BLaER1 treated with 17β-estradiol and CSF1 and Interleukin-3, amounts not matched to agents 10 nM and 100 nM (cell line): Measurements from ENCODE around the gene TTLL4.
A peak's percentile ranks its signal among the peaks of the same experiment; 100 is the strongest.
"Not testable (repeated sequence)": the region's sequence is repeated elsewhere in the genome, so short reads cannot be mapped to it uniquely, and the experiment has no call there.

Source experiments
- H3K27ac ChIP-seq, 11 experiments: shearing (Covaris generic); formaldehyde crosslinking; 2 replicates each; pipeline ENCODE4 v1.8.1; 2022
- H3K27me3 ChIP-seq, 11 experiments: shearing (Covaris generic); formaldehyde crosslinking; 2 replicates each; pipeline ENCODE4 v1.8.1; 2022
- H3K36me3 ChIP-seq, 11 experiments: shearing (Covaris generic); formaldehyde crosslinking; 2 replicates each; pipeline ENCODE4 v1.8.1; 2022
- H3K4me1 ChIP-seq, 10 experiments: shearing (Covaris generic); formaldehyde crosslinking; 2 replicates each; pipeline ENCODE4 v1.8.1; 2022
- H3K4me2 ChIP-seq, 11 experiments: shearing (Covaris generic); formaldehyde crosslinking; 2 replicates each; pipeline ENCODE4 v1.8.1; 2022
- H3K4me3 ChIP-seq, 10 experiments: shearing (Covaris generic); formaldehyde crosslinking; 2 replicates each; pipeline ENCODE4 v1.8.1; 2022
- H3K9ac ChIP-seq, 11 experiments: shearing (Covaris generic); formaldehyde crosslinking; 2 replicates each; pipeline ENCODE4 v1.8.1; 2022
- H3K9me3 ChIP-seq, 11 experiments: shearing (Covaris generic); formaldehyde crosslinking; replicated peaks in 1 of 11; 2 replicates each; pipeline ENCODE4 v1.8.1; 2022
- H4K20me1 ChIP-seq, 11 experiments: shearing (Covaris generic); formaldehyde crosslinking; 2 replicates each; pipeline ENCODE4 v1.8.1; 2022
- Cebpa-rat ChIP-seq, 11 experiments: shearing (Covaris generic); IDR thresholded peaks; 2 replicates each; pipeline ENCODE4 v1.8.1; 2022

Gene TTLL4

DNA sequence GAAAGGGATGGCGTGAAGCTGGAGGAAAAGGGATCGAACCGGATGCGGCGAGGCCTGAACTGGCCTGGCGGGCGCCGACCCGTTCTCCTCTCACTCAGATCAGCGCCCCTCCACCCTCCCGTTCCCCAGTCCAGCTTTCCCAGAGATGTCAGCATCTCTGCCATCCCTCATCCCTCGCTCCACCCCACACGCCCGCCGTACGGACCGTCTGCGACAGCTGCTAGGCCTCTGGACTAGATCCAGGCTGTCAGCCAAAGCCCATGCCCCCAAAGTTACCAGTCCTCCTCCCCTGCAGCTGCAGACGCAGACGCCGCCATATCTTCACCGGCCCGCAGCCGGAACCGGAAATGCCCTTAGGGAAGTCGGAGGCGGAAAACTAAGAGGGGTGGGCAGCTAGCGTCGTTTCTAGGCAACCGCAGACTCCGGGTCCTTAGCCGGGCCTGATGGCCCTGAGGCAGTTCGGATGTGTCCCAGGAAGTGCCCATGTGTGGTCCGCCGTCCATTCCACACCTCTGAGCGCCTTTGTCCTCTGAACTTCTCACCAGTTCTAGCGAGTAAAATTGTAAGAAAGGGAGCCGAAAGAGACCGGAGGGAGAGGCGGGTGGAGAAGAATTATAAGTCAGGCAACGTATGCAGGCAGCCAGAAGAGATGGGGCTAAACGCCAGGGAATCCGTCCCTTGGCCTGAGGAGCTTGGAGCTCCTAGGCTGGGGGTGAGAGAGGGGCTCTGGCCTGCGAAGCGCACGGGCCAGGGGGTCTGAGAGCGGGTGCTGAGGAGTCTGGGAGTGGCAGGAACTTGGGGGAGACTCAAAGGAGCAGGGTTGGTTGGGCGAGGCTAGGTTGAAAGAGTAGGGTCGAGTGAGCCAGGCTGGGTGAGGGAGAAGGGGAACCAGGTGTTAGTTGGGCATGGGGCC is 38.7 kb upstream of the TTLL4 start, which contains the start of the genes RNF25 and STK36:
TSS of gene RNF25 (minus strand) at position 349 of the 913 bp plus-strand sequence. CDS start at position 317, 32 bp downstream.
TSS of gene STK36 (plus strand) at position 433 of the 913 bp plus-strand sequence. CDS start 744 bp downstream, outside the sequence.
- peak within 1 kb of the TSS; percentile 77 to 96 (median 91) for H3K4me2 ChIP-seq
- peak within 1 kb of the TSS; percentile 75 to 93 (median 85) for H3K4me3 ChIP-seq
- peak within 1 kb of the TSS; percentile 74 to 89 (median 83) for H3K9ac ChIP-seq
- peak within 1 kb of the TSS; percentile 71 to 85 (median 82); a peak in 21 of 22 replicates for H3K27ac ChIP-seq
- no peaks in the 10 kb centered on the region for H3K9me3 ChIP-seq
- no peaks in the 10 kb centered on the region for H3K27me3 ChIP-seq
- no peak for TF ChIP-seq Cebpa-rat (IDR thresholded peaks at IDR 0.05)
- H4K20me1 ChIP-seq: peaks cover 0 to 12% (median 0%) of the 10 kb centered on the region in 11 experiments; a peak in 3 of 22 replicates
- peaks cover 11 to 41% (median 25%) of the 10 kb centered on the region in 11 experiments for H3K36me3 ChIP-seq
- peaks cover 17 to 27% (median 20%) of the 10 kb centered on the region in 10 experiments for H3K4me1 ChIP-seq

DNA sequence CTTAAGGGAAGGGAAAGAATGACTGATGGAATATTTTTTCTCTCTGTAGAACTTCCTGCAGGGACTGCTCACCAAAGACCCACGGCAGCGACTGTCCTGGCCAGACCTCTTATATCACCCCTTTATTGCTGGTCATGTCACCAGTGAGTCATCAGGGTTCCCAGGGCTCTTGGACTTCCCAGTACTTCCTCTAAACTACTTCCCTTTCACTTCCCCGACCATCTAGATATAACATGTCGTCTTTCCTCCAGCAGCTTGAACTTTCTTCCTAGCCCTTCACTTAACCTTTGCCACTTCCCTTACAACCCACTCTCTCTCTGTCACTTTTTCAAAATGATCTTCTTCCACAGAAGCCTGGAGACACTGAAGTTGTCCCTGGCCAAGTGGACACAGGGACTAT is 31.5 kb upstream of the TTLL4 start:
- Histone ChIP-seq H3K27ac (no peak overlapping the region), H3K27me3 (no peaks in the 10 kb centered on the region), H4K20me1 (0 out of 22 replicates have a peak, but pooled peaks cover 0 to 4% (median 0%) of the 10 kb centered on the region in 11 experiments), H3K4me3 (no peak overlapping the region), H3K36me3 (peaks cover 0 to 19% (median 4%) of the 10 kb centered on the region in 11 experiments; a peak in 6 of 22 replicates), H3K4me1 (peaks cover 0 to 26% (median 9%) of the 10 kb centered on the region in 10 experiments; a peak in 13 of 20 replicates), H3K9me3 (no peaks in the 10 kb centered on the region), H3K9ac (no peak overlapping the region), H3K4me2 (peak overlapping the region in 5 of 11 experiments; percentile 34 to 74 (median 65); a peak in 10 of 22 replicates)
- no peak for TF ChIP-seq Cebpa-rat (IDR thresholded peaks at IDR 0.05)

DNA sequence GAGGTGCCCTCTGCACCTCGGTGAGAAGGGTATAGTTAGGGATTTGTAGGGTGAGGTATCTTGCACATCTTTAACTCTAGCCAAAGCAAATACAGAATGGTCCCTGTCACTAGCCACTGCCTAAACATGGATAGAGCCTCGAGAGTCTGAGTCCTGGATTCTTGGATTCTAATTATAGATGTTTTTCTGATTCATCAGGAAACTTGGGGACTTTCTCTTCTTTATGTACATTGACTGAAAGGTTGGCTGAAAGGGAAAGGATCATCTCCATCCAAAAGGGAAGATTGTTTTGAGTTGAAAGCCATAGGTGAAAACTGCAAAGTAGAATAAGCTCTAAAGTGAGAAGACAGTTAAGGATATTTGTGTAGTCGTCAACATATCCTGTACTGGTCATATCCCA is 30.6 kb upstream of the TTLL4 start:
- no peak overlapping the region for H3K4me3 ChIP-seq
- peaks cover 0 to 26% (median 9%) of the 10 kb centered on the region in 10 experiments; a peak in 11 of 20 replicates for H3K4me1 ChIP-seq
- H3K9me3 ChIP-seq: no peaks in the 10 kb centered on the region
- H3K27me3 ChIP-seq: no peaks in the 10 kb centered on the region
- TF ChIP-seq Cebpa-rat (IDR thresholded peaks at IDR 0.05): no peak
- no peak overlapping the region for H3K9ac ChIP-seq
- H3K27ac ChIP-seq: no peak overlapping the region
- 0 out of 22 replicates have a peak overlapping the region, but pooled peaks of 2 of the 11 experiments have one; percentile 65 to 71 for H3K4me2 ChIP-seq
- peaks cover 0 to 21% (median 4%) of the 10 kb centered on the region in 11 experiments; a peak in 6 of 22 replicates for H3K36me3 ChIP-seq
- H4K20me1 ChIP-seq: 0 out of 22 replicates have a peak, but pooled peaks cover 0 to 4% (median 0%) of the 10 kb centered on the region in 11 experiments

DNA sequence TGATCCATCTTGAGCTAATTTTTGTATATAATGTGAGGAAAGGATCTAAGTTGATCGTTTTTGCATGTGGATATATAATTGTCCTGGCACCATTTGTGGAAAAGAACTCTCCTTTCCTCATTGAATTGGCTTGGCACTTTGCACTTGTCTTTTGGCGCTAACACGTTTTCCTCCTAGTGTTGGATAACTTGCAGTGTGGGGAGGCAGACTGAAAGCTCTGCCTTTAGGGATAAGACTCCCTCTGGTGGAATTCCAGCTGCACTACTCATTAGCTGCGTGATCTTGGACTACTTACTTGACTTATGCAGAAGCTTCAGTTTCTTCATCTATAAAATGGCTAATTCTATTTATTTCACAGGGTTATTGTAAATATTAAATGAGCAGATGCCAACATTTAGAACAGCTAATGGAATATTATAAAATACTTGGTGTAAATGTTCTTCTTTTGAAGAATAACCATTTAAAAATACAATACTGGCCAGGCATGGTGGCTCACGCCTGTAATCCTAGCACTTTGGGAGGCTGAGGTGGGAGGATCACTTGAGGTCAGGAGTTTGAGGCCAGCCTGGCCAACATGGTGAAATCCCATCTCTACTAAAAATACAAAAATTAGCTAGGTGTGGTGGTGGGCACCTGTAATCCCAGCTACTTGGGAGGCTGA is 23.1 kb upstream of the TTLL4 start:
- H3K36me3 ChIP-seq: peaks cover 0 to 42% (median 5%) of the 10 kb centered on the region in 11 experiments; a peak in 12 of 22 replicates
- H3K27me3 ChIP-seq, H3K27ac ChIP-seq, H3K4me2 ChIP-seq, H3K9me3 ChIP-seq, H4K20me1 ChIP-seq, H3K4me3 ChIP-seq, H3K9ac ChIP-seq, H3K4me1 ChIP-seq: not testable (repeated sequence)

DNA sequence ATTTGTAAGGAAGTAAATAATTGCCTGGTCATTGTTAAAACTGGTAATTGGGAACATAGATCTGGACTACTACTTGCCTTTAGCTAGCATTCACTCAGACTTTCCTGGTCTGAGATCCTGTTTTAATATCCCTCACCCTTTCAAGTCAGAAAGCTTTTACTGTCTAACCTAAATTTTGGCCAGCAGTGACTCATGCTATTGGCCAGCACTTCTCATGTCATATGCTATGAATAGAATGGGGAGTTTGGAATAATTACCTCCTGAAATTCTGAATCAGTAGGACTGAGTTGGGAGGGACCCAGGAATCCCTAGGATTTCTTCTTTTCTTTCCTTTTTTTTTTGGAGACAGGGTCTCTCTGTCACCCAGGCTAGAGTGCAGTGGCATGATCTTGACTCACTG is 19.4 kb upstream of the TTLL4 start:
- Histone ChIP-seq H3K36me3 (peaks cover 0 to 58% (median 16%) of the 10 kb centered on the region in 11 experiments; a peak in 12 of 22 replicates), H3K27me3 (no peaks in the 10 kb centered on the region), H3K9me3 (no peaks in the 10 kb centered on the region), H3K4me3 (no peak overlapping the region), H4K20me1 (peaks cover 0 to 9% (median 0%) of the 10 kb centered on the region in 11 experiments; a peak in 1 of 22 replicates), H3K4me1 (no peaks in the 10 kb centered on the region), H3K9ac (no peak overlapping the region), H3K27ac (no peak overlapping the region), H3K4me2 (no peak overlapping the region)
- no peak for TF ChIP-seq Cebpa-rat (IDR thresholded peaks at IDR 0.05)

DNA sequence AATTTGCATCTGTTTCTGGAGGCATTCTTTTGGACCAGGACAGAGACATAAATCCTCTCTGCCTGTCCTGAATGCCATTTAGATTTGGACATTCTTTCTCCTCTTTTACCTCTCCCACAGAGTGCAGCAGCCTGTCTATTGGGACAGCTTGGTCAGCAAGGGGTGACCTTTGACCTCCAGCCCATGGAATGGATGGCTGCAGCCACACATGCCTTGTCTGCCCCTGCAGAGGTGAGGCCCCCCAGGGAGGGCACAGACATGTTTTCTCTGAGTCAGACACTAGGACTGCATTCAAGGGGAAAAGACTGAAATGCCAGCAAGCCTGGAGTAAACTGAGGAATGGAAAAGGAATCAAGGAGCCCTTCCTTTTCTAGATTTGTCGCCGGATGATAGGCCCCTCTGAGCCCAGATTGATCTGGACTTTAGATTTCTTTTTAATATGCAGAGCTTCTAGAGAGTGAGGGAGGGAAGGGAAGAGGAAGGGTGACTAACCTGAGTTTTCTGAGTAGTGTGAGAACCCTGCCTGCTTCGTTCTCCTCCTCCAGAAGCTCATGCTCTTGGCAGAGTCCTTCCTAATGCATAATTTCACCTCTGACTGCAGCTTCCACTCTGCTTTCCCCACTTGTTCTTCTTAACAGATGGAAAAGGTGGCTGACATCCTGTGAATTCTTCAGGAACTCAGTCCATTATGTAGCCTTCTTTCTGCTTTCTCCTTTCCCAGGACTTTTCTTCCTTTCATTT is 16.1 kb upstream of the TTLL4 start:
- Histone ChIP-seq H4K20me1 (peaks cover 0 to 9% (median 0%) of the 10 kb centered on the region in 11 experiments; a peak in 2 of 22 replicates), H3K27me3 (no peaks in the 10 kb centered on the region), H3K27ac (no peak overlapping the region), H3K9ac (no peak overlapping the region), H3K4me1 (peaks cover 0 to 8% (median 0%) of the 10 kb centered on the region in 10 experiments; a peak in 4 of 20 replicates), H3K4me3 (no peak overlapping the region), H3K9me3 (no peaks in the 10 kb centered on the region), H3K36me3 (peaks cover 0 to 82% (median 22%) of the 10 kb centered on the region in 11 experiments; a peak in 13 of 22 replicates), H3K4me2 (no peak overlapping the region)
- TF ChIP-seq Cebpa-rat (IDR thresholded peaks at IDR 0.05): no peak

DNA sequence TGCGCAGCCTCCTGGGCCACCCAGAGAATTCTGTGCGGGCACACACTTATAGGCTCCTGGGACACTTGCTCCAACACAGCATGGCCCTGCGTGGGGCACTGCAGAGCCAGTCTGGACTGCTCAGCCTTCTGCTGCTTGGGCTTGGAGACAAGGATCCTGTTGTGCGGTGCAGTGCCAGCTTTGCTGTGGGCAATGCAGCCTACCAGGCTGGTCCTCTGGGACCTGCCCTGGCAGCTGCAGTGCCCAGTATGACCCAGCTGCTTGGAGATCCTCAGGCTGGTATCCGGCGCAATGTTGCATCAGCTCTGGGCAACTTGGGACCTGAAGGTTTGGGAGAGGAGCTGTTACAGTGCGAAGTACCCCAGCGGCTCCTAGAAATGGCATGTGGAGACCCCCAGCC is 11.8 kb upstream of the TTLL4 start:
- H3K36me3 ChIP-seq: peaks cover 0 to 50% (median 8%) of the 10 kb centered on the region in 11 experiments; a peak in 8 of 22 replicates
- no peaks in the 10 kb centered on the region for H3K9me3 ChIP-seq
- H3K27me3 ChIP-seq: no peaks in the 10 kb centered on the region
- no peak for TF ChIP-seq Cebpa-rat (IDR thresholded peaks at IDR 0.05)
- no peak overlapping the region for H3K4me3 ChIP-seq
- no peak overlapping the region for H3K27ac ChIP-seq
- H4K20me1 ChIP-seq: peaks cover 0 to 1% (median 0%) of the 10 kb centered on the region in 11 experiments; a peak in 2 of 22 replicates
- peaks cover 0 to 8% (median 0%) of the 10 kb centered on the region in 10 experiments; a peak in 4 of 20 replicates for H3K4me1 ChIP-seq
- H3K9ac ChIP-seq: no peak overlapping the region
- H3K4me2 ChIP-seq: peak overlapping the region in 2 of 11 experiments; percentile 10; a peak in 1 of 22 replicates

DNA sequence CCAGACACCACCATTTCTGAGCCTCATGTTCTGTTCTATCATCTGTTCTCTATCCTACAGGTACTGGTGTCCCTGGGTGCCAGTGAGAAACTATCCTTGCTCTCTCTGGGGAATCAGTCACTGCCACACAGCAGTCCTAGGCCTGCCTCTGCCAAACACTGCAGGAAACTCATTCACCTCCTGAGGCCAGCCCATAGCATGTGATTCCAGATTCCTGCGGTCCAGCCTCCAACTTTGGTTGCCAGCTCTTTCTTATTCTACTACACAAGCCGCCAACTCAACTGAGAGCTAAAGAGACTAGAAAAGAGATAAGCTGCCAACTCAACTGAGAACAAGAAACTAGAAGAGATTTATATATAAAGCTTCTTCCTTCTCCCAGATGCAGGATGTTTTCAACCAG is 8.8 kb upstream of the TTLL4 start:
- no peak for TF ChIP-seq Cebpa-rat (IDR thresholded peaks at IDR 0.05)
- H3K27me3 ChIP-seq: no peaks in the 10 kb centered on the region
- H3K9ac ChIP-seq: no peak overlapping the region
- H3K4me2 ChIP-seq: no peak overlapping the region
- no peaks in the 10 kb centered on the region for H3K9me3 ChIP-seq
- no peak overlapping the region for H3K4me3 ChIP-seq
- peaks cover 0 to 34% (median 6%) of the 10 kb centered on the region in 11 experiments; a peak in 7 of 22 replicates for H3K36me3 ChIP-seq
- no peaks in the 10 kb centered on the region; a peak in 1 of 22 replicates for H4K20me1 ChIP-seq
- H3K4me1 ChIP-seq: peaks cover 0 to 8% (median 0%) of the 10 kb centered on the region in 10 experiments; a peak in 4 of 20 replicates
- H3K27ac ChIP-seq: no peak overlapping the region
